Skin epidermis (tissue), 12 donors: ENCODE results near the gene DCX.

Source experiments
- H3K27ac ChIP-seq, 21 experiments: fragments of 200-600 bp; sonication (generic) in 11 of 21; one replicate each; pipeline ENCODE4 v1.5.0; 2020; ENCODE audit warnings: mild to moderate bottlenecking in 3 of 21, inconsistent platforms in 2 of 21, moderate library complexity in 2 of 21
- H3K4me3 ChIP-seq, 7 experiments: fragments of 200-600 bp; sonication (generic) in 2 of 7; one replicate each; pipeline ENCODE4 v1.5.0; 2020; ENCODE audit warnings: inconsistent platforms in 2 of 7, mild to moderate bottlenecking in 2 of 7, moderate library complexity in 1 of 7

The DCX gene

DNA sequence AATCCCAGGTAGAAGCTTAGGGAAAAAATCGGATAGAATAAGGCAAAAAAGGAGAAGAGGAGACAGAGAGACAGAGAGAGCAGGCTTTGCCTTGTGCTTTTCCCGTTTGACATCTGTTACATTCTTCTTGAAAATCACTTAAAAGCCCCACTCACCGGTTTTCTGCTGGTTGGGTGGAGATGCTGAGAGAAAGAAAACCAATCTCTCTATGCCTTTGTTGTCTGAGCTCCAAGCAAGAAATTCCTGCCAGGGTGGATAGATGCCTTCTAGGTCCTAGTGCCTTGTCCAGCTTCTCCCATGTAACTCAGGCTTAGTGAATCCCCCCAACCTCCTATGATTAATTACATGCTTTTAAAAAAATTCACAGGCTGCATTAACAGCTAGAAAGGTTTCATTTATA is at the start of gene DCX:
DCX (minus strand) TSS at position 210 of the 400 bp plus-strand sequence. CDS start 1,794 bp downstream, outside the sequence.
- Histone ChIP-seq H3K27ac (no peak within 1 kb of the TSS), H3K4me3 (no peak within 1 kb of the TSS)

DNA sequence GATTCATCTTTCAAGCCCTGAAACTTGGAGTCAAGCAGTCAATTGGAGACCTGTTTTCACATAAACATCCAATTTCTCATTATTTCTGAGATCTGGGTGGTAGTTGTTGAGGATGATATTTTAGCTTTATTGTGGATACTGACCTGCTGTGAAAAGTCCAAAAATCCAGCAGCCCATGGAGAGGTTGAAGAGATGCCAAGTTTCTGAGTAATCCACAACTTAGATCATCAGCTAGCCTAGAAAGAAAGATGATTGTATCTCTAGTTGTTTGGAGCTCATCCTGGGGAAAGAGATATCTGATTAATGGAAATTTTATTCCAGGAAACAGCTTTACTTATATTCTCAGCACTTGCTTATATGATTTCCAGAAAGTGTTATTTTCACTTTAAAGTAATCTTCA is 48.6 kb upstream of the DCX start:
- Histone ChIP-seq H3K4me3 (no peak overlapping the region), H3K27ac (no peak overlapping the region)

DNA sequence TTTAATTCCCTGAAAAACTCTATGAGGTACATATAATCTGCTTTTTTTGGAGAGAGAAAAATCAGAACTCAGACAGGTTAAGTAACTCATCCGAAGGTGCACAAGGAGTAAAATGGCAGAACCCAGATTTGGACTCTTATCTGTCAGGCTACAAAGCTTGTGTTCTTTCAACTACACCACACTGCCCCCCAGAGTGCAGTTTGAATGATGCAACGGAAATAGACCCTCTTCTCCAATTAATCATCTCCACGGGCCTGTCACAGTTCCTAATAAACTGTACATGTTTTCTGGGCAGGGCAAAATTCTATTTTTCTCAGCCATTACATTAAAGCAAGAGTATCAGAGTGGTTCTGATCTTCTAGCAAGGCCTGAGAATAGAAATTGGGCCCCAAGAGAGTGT is 35.3 kb upstream of the DCX start:
- Histone ChIP-seq H3K27ac (no peak overlapping the region), H3K4me3 (no peak overlapping the region)

DNA sequence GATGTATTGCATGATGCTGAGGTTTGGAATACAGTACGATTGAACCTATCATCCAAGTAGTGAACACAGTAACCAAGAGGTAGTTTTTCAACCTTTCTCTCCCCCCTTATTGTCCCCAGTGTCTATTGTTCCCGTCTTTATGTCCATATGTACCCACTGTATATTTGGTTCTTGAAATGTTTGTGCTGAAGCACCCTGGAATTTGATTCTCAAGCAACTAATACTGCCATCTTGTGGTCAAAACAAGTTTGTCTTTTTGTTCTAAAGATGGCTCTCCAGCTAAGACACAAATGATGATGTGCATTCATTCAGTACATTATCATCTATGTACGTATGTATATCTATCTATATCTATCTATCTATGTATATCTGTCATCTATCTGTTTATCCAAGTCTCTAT is 33.5 kb upstream of the DCX start:
- Histone ChIP-seq H3K27ac (no peak overlapping the region), H3K4me3 (no peak overlapping the region)

DNA sequence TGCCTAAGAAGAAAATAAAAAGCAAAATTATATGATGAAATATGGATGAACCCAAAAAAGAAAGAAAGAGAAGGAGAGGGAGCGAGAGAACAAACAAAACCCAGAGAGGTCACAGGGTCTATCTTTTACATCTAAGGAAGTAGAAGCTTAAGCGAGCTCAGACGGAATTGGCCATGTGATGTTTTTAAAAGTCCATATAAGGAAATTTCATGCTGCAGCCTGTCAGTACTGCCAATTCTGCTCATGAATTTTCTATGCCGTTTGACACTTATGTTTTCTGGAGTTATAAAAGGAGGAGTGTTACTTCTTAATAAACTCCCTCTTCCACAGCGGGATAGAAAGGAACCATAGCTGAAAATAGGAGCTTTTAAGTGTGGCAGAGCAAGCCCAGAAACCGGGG is 32.9 kb upstream of the DCX start:
- no peak overlapping the region for H3K27ac ChIP-seq
- H3K4me3 ChIP-seq: no peak overlapping the region

DNA sequence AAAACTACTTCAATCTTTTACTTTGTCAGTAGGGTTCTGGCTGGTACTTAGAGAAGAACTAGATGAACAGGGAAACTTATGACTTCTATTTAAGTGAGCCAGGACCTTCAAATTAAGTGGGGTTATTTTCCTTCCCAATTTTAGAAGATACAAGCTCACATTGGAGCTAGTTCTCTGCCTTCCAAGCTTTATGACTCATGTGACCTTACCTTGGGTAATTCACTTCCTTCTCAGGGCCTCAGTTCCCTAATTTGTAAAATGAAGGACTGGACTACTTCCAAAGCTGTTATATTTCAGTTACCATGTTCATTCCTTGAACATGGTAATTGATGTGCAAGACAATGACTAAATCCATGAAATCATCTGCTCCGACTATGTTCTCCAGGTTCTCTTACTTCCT is 32.0 kb upstream of the DCX start:
- Histone ChIP-seq H3K27ac (no peak overlapping the region), H3K4me3 (no peak overlapping the region)

DNA sequence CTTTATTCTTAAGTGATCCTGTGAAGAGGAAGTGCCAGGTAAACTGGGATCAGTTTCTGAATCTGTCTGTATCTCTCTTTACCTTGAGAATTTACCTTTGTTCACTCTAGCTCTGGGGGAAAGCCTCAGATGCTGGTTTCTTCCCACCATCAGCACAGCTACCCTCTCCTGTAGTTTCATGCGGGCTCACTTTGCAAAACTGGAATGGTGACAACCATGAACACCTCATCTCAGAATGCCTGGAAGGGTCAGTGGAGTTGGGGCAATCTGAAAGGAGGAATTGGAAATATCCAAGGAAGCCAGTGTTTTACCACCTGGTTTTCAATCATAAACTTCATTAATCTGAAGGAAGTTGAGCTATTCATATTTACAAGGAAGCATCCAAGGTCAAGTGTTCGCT is 30.8 kb upstream of the DCX start:
- Histone ChIP-seq H3K4me3 (no peak overlapping the region), H3K27ac (no peak overlapping the region)

DNA sequence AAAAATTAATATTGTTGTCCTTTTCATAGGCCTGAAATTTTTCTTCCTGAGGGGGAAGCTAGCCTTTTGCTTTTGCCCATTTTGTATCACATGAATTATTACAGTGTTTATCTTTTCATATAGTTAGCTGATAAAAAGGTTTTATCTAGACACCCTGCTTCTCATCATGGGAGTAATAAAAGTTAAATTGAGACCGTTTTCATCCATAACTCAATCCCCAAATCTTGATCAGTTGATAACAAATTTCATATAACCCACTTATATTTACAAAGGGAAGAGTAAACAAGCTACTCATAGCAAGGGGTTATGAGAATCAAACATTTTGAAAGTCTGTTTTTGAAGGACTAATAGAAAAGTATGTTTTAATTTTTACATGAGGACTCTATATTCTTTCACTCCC is 23.5 kb upstream of the DCX start:
- Histone ChIP-seq H3K4me3 (no peak overlapping the region), H3K27ac (no peak overlapping the region)

DNA sequence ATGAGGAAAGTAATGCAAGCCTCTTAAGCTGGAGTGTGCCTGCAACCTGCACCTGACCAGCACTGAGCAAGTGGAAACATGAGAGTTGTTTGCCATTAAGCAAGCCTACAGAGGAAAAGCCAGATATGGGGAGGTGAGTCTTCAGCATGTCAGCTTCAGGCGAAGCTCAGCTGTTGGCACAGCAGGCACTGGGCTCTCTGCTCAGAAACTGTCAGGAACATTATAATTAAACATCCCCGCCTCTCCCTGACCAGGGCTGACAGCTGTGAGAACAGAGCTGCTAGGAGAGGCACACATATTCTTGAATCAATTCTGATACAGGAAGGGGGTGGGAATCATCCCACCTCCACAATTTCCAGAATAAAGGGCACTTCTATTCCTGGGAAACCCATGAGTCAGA is 19.0 kb upstream of the DCX start:
- no peak overlapping the region for H3K4me3 ChIP-seq

DNA sequence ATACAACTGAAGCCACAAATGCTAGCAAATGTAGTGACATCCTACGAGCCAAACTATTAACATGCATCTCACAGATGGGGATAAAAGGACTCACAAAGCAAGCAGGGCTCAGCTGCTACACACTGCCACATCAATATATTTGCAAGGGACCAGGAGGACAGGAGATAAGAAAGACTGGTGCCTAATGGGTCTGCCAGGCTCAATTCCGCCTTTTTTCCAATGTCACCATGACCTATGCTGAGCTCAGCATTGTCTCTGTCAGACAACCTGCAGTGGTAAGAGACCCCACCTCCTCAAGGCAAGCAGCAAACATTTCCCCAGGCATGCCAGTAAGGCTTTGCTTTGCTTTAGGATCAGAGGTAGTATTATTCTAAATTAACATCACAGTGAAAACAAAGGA is 435 bp downstream of the DCX start:
- Histone ChIP-seq H3K27ac (no peak overlapping the region), H3K4me3 (no peak overlapping the region)

More for the DNA sequence above, 19.0 kb upstream of the DCX start:
- no peak overlapping the region for H3K27ac ChIP-seq

DNA sequence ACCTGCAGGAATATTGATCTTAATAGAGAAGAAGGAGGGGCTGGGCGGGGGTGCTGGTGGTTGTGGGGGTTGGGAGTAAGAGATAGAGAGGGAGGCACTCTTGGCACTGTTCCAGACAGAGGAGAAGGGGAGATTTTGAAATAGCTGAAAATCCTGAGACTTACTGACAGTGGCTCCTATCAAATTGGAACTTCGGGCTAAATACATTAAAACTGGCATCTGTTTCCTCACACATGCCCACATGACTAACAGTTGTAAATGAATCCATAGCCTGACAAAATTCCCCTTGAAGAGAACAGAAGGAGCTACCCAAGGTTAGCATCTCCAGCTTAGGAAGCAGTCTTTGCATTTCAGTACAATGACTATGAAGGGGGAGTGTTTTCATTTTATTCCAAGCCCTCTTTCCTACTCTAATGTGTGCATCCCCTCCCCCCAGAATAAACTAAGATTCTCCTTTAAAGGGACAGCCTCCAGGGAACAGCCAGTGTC is 1.4 kb downstream of the DCX start:
- no peak overlapping the region for H3K4me3 ChIP-seq
- H3K27ac ChIP-seq: no peak overlapping the region

DNA sequence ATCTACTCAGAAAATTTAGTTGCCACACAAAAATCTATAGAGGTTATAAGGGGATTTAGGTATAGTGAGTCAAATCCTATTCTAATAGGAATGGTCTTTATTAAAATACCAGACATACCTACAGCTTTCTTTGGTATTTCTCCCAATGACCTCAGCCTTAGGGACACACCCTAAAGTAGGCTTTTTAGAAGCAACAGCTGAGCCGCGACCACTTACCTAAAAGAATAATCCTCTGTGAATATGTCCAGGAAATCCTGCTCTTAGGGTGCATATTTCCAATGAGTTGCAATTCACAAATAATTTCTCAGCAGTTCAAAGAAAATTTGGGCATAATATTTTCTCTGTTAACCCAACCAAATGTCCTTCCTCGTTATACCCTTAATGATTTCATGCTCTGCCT is 2.7 kb downstream of the DCX start:
- Histone ChIP-seq H3K4me3 (no peak overlapping the region), H3K27ac (no peak overlapping the region)

DNA sequence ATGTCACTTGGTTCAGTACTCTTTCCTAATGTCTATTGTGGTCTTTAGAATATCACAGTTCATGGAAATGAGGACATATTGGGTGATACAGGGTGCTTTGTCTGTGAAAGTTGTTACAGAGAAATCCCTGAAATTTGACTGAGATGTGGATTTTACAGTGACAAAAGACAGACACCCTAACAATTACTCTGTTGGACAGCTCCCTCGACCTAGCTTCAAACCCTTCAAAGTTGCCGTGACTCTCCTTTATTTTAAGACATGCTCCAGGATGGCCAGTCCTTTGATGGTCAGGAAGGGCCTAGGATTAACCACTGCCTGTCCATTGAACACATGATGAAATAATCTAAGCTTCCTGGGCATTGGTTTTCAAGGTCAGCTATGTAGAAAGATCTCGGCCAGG is 4.0 kb downstream of the DCX start:
- H3K4me3 ChIP-seq: no peak overlapping the region
- no peak overlapping the region for H3K27ac ChIP-seq

DNA sequence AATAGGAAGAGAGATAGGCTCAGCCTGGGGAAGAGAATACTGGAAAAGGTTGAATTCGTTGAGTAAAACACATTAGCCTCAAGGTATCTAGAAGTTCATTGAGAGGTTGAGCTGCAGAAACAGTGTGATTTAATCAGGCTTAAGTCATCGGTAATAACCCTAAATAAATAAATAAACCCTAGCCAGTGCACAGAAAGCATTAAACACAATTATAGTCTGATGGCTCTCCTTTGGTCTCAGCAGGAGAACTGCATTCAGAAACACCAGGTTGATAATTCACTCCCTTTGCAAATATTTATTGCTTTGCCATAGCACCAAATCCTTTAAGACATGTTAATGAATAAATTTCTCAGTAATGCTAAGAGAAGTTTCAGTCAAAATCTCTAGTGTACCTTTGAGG is 9.6 kb downstream of the DCX start:
- H3K27ac ChIP-seq: no peak overlapping the region
- no peak overlapping the region for H3K4me3 ChIP-seq

DNA sequence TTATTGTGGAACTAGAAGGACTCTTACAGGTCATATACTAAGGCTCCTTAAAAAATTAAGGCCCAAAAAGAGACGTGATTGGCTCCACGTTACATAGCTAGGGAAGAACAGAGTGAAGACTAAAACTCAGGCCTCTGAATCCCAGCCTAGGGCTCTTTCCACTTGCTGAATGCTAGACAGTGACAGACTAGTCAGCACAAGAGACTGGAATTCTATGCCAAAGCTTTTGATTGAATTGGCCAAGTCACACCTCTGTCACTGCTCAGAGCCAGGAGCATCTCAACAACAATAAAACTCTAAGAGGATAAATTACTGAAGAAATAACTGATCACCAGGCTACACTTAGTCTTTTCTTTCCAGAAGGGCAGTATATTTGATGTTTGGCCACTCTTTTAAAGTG is 16.8 kb downstream of the DCX start:
- no peak overlapping the region for H3K27ac ChIP-seq
- no peak overlapping the region for H3K4me3 ChIP-seq

DNA sequence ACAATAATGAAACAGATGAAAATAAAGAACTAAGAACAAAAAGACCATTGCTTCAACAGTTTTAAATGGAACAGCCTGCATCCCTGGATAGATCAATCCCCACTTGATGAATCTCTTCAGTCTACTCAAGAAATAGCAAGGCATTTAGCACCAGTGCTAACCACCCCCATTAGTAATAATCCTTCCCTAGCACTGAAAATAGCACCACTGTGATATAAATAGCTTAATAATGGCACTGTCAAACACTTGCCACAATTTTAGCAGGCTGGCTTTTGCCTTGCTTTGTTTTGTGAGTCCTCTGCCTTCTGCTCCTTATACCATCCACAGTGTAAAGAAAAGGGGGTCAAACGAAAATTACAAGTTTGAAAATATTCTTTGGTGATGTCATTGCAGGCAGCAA is 17.4 kb downstream of the DCX start:
- Histone ChIP-seq H3K27ac (no peak overlapping the region), H3K4me3 (no peak overlapping the region)

DNA sequence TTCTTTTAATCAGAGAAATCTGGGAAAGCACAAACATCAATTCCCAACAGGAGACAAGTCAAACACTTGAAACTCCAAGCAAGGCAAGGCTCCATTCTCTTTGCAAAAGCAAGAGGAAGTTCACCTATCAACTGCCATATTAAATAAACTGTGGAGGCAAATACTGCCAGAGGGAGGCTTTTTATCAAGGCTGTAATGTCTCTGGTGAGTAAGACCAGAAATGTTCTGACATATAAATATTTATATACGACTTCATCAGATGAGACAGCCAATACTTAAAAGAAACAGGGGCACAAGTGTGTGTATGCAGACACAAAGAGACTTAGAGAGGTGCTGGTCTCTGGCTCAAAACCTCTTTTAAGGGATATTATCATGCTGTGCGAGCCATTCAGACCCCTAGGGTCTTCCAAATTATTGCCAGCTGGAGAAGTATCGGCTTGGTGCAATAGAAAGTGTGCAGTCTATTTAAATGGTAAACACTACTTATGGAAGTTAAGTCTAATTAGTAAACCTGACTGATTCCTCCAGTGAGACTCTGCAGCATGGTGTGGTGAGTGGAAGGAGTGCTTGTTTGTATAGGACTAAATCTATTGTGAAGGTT is 24.4 kb downstream of the DCX start:
- H3K4me3 ChIP-seq: no peak overlapping the region
- H3K27ac ChIP-seq: no peak overlapping the region

DNA sequence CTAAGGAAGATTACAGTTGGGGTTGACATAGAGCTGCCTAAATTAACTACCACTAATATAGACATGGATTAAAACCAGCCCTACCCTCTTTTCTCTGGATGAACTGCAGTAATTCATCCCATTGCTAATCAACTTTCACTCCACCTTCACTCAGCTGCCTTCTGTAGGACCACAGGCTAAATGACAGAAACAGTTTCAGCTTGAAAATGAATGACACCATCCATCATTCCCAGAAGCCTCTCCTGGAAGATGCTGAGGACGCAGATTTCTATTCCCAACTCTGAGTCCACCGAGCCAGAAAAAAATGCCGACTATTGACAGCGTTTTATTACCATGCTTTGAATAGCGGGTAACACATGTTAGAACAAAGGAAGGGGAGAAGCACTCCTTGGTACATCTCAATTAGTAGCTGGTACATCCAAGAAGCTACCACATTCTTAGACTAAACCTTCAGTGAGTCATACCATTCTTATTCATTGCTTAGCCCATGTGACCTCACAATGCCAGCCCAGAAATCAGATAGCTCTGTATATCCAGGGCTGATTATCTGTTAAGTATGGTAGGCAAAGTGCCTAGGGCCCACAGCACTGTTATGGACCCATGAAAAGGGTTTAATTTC is 25.3 kb downstream of the DCX start:
- no peak overlapping the region for H3K4me3 ChIP-seq
- no peak overlapping the region for H3K27ac ChIP-seq

DNA sequence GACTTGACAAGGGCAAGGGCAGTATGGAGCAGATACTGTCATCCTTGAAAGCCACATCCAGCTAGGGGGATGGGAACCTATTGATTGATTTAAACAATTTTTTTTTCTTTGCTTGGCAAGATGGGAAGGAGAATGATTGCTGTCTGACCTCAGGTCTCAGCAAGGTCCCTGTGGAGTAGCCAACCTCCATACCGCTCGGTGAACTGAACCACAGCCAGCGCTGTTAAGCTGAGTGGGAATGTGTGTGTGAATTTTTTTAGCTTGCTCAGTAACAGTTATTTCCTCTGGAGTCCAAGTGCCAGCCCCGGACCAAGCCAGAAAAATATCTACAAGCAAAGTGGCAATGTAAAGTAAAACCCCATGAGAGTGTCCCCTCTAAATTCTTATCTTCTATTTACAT is 25.9 kb downstream of the DCX start:
- H3K27ac ChIP-seq: no peak overlapping the region

DNA sequence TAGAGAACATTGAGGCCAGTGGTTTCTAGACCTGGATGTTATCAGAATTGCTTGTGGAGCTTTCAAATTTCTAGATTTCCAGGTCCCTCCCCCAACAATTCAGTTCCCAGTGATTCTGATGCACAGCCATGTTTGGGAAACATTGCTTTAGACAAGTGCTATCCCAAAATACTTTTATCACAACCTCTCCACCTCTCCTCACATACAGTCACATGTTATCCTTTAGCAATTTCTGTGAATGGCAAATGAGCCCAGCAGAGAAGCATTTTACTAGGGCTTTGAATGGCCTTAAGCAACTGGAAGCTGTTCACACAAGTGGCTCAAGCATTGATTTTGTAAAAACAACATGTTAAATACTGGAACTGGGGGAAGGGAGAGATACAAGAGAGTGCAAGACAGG is 29.7 kb downstream of the DCX start:
- Histone ChIP-seq H3K27ac (no peak overlapping the region), H3K4me3 (no peak overlapping the region)

More for the DNA sequence above, 25.9 kb downstream of the DCX start:
- H3K4me3 ChIP-seq: no peak overlapping the region

DNA sequence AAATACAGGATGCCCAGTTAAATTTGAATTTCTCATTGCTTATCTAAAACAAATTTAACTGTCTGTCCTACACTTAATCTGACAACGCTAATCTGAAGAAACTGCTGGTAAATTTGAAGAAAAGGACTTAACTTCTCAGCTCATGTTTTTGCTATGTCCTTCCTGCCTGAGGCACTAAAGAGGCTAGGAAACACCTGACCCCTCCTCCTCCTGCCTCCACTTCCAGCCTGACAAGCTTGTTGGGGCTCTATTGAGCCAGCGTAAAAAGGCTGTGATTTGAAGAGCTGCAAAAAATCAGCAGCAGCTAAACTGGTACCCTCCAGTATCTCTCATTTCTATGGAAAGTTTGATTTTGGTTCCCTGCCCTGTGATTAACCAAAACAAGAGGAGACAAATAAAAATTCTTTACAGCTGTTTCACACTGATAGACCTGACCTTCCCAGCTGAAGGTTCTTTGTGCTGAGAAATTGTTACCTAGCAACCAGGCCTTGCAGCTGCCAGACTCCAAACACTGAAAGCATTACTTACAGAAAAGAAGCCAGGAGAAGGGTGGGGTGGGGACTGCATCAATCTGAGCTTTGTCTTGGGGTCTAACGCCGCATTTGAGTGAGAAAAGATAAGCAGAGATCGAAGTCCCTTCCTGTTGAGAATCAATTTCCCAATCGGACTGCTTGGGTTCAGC is 35.0 kb downstream of the DCX start:
- Histone ChIP-seq H3K4me3 (no peak overlapping the region), H3K27ac (no peak overlapping the region)
